ENCODE results near the gene BICD2. TPM values are rescaled to one million over a fixed set of nuclear protein-coding genes. Genes with fewer than 3 reads are reported as not detected.

Gene BICD2
- total RNA-seq, 1 experiment from 2014 or later: 30.3 TPM

DNA sequence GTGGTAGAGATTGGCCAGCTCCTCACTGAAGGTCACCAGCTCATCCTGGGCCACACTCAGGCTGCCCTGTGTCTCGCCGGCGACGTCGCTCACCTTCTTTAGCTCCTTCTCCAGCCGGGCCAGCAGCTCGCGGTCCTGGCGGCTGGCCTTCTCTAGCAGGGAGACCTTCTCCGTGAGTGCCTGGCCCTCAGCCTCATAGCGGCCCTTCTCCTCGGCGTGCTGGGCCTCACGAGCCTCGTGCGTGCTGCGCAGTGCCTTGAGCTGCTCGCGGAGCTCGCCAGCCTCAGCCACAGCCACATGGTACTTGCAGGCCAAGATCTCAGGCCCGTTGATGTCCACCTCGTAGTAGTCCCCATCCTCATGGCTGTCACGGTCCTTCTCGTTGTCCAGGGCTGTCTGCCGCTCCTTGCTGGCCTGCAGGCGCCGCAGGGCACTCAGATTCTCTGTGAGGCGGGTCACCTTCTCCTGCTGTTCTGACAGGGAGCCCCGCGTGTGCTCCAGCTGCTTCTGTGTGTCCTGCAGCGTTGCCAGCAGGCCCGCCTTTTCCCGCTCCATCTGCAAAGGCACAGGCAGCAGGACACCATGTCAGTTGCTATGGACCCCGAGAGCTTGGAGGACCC, 45.5 kb downstream of the BICD2 start:
- DNase-seq (ENCODE audit: low spot score): no peak
- in situ Hi-C loops (cut with HindIII; ENCODE audit: low sequenced_read_pairs): no loop called here

DNA sequence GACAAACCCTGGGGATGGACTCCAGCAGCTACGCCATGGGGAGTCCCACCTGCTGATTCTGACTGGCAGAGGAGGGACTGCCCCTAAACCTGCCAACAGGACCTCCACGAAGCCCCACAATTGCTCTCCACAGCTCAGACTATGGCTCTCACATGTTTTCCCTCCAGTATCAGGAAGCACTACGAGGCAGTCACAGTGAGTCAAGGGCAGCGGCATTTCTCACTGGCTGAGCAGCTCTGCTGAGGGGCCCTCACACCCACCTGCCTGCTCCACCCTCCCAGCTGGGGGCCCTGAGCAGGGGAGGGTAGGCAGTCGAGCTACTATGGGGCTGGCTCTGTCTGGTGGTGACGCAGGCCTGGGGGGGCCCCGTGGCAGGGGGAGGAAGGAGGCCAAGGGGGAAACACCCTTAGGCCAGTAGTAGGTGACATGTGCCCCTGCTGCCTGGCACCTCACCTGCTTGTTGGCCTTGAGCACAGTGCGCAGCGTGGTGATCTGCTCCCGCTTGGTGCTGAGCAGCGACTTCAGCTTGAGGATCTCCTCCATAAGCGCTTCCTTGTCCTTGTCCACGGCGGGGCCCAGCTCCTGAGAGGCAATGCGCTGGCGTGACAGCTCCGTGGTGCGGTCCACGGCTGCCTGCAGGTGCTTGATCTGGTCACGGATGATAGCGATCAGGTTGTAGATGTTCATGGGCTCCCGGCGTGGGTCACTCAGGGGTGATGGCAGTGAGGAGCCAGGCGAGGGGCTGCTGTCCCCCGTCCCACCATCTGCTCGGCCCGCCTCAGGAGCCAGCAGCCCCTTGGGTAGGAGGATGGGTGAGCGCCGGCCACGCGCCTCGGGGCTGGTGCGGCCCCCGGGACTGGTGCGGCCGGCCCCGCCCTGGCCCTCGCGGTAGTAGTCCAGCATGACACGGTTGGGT, 46.3 kb downstream of the BICD2 start:
- no peak for DNase-seq (ENCODE audit: low spot score)
- in situ Hi-C loops (cut with HindIII; ENCODE audit: low sequenced_read_pairs): no loop called here

DNA sequence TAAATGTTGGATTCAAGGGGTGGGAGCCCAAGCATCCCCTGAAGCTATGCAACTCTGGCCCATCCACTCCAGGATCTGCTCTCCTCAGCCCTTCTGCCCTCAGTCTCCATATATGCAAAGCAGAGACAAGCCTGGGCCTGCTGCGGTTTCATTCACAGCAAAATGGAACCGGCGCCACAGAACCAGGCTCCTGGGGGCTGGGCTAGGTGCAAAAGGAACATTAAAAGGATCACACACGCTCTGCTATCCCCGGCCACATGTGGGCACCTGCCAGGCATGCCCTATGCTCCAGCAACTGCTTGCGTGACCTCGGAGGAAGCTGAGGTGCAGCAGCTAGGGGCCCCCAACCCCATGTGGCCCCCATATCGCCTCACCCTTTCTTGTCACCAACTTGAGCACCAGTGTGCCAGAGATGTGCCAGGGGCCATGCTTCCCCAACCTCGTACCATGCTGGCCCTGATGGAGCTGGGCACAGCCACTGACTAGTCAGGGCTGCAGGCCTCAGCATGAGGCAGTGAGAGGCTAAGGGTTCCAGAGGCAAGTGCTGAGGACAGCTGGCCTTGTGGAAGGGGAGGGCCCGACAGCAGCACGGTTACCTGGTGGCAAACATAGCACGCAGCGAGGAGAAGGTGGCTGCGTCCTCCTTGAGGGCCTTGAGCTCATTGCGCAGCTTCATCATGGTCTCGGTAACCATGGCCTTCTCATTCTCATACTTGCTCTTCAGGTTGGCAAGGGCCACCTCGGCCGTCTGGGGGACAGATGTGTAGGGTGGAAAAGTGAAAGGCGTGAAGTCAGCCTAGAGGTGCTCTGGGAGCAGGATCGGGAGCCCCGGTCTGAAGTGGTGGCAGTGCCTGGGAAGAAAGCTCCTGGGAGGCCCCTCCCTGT, 47.2 kb downstream of the BICD2 start:
- DNase-seq (ENCODE audit: low spot score): no peak
- in situ Hi-C loops (cut with HindIII; ENCODE audit: low sequenced_read_pairs): no loop called here

DNA sequence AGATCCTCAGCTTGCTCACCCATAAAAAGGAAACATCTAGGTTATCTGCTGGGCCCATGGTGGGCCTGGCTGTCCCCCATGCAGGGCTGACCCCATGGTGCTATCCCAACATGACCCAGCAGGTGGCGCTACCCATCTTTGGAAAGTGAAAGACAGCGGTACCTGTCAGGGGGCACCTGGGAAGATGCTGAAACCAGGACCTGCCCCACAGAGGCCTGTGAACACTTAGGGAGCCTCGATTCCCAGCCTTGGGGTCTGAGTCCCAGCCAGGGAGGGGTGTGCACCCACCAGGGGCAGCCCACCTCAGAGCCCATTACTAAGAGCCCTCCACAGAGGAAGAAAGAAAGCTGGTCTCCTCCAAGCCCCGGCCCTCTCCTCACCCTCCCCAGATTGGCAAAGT, 48.1 kb downstream of the BICD2 start:
- peak; percentile 58 for DNase-seq (ENCODE audit: low spot score)
- in situ Hi-C loops (cut with HindIII; ENCODE audit: low sequenced_read_pairs): no loop called here

DNA sequence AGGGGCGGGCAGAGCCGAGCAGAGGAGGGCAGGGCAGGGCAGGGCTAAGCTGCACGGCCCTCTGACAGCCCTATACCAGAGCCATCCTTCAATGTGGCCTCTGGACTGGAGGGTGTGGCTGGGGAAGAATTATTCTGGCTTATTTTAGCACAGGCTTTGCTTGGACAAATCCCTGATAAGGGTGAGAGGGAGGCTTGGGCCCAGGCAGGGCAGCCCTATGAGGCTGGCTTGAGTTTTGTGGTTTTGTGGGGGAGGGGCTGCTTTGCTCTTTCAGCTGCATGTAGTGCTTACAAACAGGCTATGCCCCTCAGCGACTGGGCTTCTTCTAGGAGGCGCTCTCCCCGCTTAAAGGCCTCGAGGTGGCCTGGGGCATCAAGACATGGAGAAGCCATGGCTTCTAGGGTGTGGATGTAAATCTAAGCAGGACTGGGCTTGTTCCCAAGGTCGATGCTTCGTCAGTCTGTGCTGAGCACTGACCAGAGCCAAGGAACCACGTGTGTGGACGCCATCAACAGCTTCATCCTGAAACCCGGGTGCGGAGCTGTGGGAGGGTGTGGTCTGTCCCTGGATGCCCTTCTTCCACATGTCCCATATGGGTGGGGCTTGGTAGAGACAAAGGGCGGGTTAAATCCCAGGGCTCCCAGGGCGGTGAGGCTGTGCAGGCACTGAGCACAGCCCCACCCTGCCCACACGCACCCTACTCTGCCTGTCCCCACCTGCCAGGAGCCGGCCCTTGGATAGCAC, 49.0 kb downstream of the BICD2 start:
- DNase-seq (ENCODE audit: low spot score): no peak
- in situ Hi-C loops (cut with HindIII; ENCODE audit: low sequenced_read_pairs): no loop called here

DNA sequence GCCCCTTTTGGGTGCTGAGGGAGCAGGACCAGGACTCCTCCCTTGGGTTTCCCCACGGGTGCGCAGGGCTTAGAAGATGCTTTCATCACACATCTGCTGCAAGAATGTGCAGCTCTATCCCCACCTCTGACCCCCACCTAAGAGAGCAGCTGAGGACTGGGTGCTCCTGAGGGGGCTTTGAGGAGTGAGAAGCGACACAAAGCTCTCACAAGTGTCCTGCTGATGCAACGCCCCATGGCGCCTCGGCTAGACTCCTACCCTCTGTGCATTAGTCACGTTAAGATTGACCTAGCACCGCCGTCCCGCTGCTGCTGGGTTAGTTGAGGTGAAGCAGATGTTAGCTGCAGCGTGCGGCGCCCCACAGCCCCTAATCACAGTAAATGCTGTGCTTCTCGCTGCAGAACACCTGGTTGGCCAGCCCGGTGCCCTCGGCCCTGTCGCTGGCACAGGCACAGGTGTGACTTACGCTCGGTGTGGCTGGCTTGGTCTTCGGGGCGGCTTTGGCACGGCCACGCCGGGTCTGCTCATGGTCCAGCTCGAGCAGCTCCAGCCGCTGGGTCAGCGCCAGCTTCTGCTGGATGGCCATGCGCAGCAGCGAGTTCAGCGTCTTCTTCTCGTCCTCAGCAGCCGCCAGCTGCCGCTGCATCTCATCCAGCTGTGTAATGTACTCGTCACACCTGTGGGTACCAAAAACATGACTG, 49.7 kb downstream of the BICD2 start:
- no peak for DNase-seq (ENCODE audit: low spot score)
- in situ Hi-C loops (cut with HindIII; ENCODE audit: low sequenced_read_pairs): no loop called here

DNA sequence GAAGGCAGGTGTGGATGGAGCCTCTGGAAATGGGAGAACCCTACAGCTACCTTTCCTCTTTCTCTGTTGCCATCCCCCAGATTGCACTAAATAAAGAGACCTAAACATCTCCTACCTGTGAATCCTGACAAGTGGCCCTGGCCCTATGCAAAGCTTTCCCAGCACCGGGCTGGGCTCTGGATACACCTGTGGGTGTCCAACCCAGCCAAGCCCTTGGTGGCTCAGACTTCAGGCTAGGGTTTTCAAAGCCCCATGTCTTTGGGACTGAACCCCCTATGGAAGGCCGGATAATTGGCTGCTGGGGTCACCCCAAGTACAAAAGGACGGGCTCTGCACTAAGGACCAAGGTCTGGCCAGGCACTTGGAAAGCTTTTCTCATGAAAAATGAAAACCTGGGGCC, 50.6 kb downstream of the BICD2 start:
- DNase-seq (ENCODE audit: low spot score): no peak
- in situ Hi-C loops (cut with HindIII; ENCODE audit: low sequenced_read_pairs): no loop called here

DNA sequence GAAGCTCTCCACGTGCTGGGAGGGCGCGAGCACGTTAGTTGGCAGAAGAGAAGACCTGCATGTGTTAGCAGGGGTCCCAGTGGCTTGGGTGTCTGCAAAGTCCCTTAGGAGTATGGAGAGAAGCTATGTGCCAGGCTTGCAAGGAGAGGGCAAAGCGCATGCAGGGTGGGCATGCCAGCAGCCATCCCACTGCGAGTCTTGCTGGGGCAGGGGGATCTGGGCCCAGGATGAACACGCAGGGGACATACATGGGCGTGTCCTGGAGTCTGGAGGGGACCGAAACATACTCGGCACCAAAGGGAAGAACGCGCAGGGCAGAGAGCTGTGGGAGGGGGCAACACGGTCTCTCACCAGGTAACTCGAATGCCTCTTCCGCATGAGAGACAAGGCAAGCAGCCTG, 51.1 kb downstream of the BICD2 start:
- in situ Hi-C loops (cut with HindIII; ENCODE audit: low sequenced_read_pairs): no loop called here
- no peak for DNase-seq (ENCODE audit: low spot score)

DNA sequence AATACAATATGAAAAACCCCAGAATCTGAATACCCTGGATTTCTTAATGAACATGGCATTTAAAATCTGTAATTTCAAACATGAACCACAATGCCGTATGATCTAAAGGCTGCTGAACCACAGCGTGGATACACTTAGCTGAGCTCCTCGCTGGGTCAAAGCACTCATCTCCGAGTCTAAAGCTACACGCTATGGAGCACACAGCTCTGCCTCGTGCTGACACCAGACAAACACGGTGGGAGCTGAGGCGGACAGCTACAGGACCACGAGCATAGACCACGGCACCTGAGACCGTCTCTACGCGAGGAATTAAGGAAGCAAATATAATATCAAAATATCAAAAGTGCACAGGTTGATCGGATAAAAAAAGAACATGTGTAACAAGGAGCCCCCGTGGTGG, 51.9 kb downstream of the BICD2 start:
- DNase-seq (ENCODE audit: low spot score): no peak
- in situ Hi-C loops (cut with HindIII; ENCODE audit: low sequenced_read_pairs): no loop called here

DNA sequence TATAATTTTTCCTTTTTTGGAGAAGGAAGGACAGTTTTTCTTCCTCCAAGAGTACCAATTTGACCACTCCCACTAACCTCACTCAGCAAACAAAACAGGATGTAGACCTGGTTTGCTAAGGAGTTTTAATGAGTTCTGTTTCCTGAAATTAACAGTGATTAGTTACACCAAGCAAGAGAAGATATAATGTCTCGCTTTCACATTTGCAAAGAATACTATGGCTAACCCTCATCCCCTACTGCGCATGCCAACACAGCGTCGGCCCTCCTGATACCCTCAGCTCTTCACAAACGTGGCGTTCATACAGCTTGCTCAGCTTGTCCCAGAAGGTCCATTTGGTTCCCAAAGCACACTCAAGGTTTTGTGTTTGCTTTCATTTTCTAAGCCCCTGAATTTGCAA, 52.8 kb downstream of the BICD2 start:
- DNase-seq (ENCODE audit: low spot score): no peak
- in situ Hi-C loops (cut with HindIII; ENCODE audit: low sequenced_read_pairs): no loop called here

DNA sequence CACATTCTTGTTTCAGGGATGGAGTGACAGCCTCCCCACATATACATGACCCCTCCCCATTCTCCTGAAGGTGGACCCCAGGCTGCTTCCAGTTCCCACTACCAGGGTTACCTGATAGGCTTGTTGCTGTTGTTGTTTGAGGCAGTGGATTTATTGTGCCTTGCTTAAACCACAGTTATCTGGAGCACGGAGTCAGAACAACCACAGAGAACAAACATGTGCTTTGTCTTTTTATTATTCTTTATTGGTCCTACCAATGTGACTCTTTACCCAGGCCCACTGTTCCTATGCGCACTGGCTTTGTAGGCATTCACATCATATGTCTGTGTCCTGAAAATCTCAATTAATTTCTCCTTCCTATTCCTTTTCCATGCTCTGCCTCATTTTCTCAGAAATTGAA, 53.5 kb downstream of the BICD2 start:
- DNase-seq (ENCODE audit: low spot score): no peak

DNA sequence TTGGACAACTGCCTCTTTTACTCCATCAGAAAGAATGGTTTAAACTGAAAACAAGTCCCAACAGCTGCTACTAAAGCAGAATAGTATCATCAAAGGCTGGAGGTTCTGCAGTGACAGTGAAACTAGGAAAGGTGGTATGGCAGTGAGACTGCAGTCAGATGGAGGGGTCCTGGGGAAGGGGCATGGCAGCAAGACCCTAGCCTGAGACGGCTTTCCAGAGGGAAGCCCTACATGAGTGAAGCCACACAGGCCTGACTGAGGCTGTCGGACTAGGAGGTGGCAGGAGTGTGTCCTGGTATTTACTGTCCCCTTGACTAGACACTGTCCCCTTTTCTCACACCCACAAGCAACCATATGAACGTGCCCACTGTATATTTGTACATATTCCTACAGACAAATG, 54.3 kb downstream of the BICD2 start:
- in situ Hi-C loops (cut with HindIII; ENCODE audit: low sequenced_read_pairs): no loop called here
- no peak for DNase-seq (ENCODE audit: low spot score)

More for the DNA sequence above, 53.5 kb downstream of the BICD2 start:
- in situ Hi-C loops (cut with HindIII; ENCODE audit: low sequenced_read_pairs): no loop called here

DNA sequence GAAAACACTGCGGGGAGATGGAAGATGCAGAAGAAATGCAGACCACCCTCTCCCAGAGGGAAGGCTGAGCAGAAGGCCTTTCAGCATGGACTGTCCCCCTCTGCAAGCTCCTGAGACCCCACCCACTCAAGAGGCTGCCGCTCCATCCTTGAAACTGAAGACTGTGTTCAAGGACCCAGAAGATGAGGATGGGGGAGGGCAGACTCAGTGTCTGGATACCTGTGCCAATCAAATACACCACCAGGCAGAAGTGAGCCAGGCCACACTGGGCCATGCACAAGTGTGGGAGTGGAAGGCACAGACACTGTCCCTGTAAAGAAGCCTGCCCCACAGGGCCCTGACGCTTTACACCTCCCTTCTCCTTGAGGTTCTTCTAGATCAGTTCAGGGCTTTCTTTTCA, 54.7 kb downstream of the BICD2 start:
- in situ Hi-C loops (cut with HindIII; ENCODE audit: low sequenced_read_pairs): no loop called here
- DNase-seq (ENCODE audit: low spot score): no peak

DNA sequence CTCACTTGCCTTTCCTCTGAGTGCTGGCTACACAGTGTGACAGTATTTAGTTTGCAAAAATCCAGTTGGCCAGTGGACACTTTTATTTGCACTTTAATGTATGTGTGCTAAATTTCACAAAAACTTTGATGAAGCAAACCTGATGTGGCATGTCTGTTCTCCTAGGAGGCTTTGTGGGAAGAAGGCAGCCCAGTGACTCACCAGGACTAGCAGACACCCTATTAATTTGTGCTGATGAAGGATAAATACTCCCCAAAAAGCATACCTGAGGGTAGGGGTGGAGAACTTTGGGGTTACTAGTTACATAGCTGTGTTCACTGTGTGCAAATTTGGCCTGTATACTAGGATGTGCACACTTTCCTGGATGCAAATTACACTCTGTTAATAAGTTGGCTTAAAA, 55.4 kb downstream of the BICD2 start:
- DNase-seq (ENCODE audit: low spot score): no peak
- in situ Hi-C loops (cut with HindIII; ENCODE audit: low sequenced_read_pairs): no loop called here

DNA sequence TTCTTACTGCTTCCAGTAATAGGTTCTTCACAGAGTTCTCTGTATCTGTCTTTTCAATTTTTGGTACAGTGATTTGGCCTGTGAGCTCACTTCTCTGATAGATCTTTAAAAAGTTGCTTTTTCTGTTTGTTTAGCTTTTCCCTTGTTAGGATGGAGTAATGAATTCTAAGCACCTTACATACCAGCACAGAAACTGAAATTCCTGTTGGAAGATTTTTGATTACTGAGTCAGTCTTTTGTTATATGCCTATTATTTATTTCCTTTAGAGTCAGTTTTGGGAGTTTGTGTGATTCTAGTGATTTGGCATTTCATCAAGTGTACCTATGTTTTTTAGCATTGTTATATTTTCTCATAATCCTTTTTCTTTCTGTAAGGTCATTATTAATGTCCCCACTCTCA, 57.1 kb downstream of the BICD2 start:
- in situ Hi-C loops (cut with HindIII; ENCODE audit: low sequenced_read_pairs): no loop called here
- no peak for DNase-seq (ENCODE audit: low spot score)

DNA sequence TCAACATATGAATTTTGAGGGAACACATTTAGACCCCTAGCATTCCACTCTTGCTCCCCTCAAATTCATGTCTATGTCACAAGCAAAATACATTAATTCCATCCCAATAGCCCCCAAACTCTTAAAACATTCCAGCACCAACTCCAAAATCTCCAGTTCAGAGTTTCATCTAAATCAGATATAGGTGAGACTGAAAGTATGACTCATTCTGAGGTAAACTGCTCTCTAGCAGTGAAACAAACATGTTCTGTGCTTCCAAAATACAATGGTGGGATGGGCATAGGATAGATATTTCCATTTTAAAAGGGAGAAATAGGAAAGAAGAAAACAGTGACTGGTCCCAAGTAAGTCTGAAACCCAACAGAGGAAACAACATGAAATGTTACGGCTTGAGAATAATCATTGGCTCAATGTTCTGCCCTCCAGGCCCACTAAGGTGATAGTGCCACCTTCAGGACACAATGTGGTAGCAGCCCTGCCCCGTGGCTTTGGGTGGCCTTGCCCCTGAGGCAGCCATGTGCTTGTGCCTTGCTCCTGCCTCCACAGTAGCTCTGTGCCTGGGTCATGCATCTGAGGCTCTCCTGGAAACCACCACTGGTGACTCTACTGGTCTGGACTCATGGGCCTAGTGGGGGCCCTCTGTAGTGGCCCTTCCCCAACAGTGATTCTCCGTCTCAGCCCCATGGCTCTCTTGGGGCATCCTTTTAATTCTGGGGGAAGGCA, 58.3 kb downstream of the BICD2 start:
- DNase-seq (ENCODE audit: low spot score): no peak
- in situ Hi-C loops (cut with HindIII; ENCODE audit: low sequenced_read_pairs): no loop called here

DNA sequence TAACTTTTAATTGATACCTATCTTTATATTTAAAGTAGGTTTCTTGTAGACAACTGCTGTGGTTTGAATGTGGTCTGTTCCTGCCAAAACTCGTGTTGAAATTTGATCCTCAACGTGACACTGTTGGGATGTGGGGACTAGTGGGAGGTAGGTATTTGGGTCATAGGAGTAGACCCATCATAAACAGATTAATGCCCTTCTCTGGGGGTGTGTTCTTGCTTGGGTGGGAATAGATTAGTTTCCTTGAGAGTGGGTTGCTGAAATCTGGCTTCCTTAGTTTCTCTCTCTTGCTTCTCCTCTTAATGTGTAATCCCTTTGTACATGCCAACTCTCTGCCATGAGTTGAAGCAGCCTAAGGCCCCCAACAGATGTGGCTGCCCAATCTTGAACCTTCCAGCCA, 60.1 kb downstream of the BICD2 start:
- in situ Hi-C loops (cut with HindIII; ENCODE audit: low sequenced_read_pairs): no loop called here
- no peak for DNase-seq (ENCODE audit: low spot score)

DNA sequence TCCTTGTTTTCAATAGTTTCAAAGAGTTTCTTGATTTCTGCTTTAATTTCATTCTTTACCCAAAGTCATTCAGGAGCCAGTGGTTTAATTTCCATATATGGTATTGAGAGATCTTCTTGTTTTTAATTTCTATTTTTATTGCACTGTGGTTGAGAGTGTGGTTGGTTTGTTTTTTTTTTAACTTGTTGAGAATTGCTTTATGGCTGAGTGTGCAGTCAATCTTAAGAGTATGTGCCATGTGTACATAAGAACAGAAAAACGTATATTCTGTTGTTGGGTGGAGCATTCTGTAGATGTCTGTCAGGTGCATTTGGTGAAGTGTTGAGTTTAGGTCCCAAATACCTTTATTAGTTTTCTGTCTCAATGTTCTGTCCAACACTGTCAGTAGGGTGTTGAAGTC, 68.0 kb downstream of the BICD2 start:
- DNase-seq (ENCODE audit: low spot score): no peak
- in situ Hi-C loops (cut with HindIII; ENCODE audit: low sequenced_read_pairs): no loop called here

Data from G401 (cell line).